ENCODE data around the gene TECPR1.

The TECPR1 gene

GRCh38 chr7:98187138-98187502, 64.9 kb downstream of the TECPR1 start:
- no peak for FAIRE-seq

GRCh38 chr7:98186452-98187137, 65.4 kb downstream of the TECPR1 start:
- FAIRE-seq, result no peak

GRCh38 chr7:98185101-98185500, 66.9 kb downstream of the TECPR1 start:
- FAIRE-seq, result no peak

GRCh38 chr7:98180751-98181150, 71.3 kb downstream of the TECPR1 start:
- FAIRE-seq, result no peak

- no peak for FAIRE-seq
Measured at GRCh38 chr7:98178762-98179490, 73.1 kb downstream of the TECPR1 start.

GRCh38 chr7:98178321-98178720, 73.7 kb downstream of the TECPR1 start:
- peak; percentile 87 for FAIRE-seq

- FAIRE-seq, result no peak
Measured at GRCh38 chr7:98177553-98177952, 74.5 kb downstream of the TECPR1 start.

- FAIRE-seq, result no peak
Measured at GRCh38 chr7:98175260-98175940, 76.6 kb downstream of the TECPR1 start.

GRCh38 chr7:98174334-98175259, 77.4 kb downstream of the TECPR1 start:
- no peak for FAIRE-seq

- no peak for FAIRE-seq
Measured at GRCh38 chr7:98171449-98171848, 80.6 kb downstream of the TECPR1 start.

- FAIRE-seq, result no peak
Measured at GRCh38 chr7:98170966-98171365, 81.1 kb downstream of the TECPR1 start.

- FAIRE-seq, result no peak
Measured at GRCh38 chr7:98168904-98169621, 83.0 kb downstream of the TECPR1 start.

- FAIRE-seq, result peak; percentile 93
Measured at GRCh38 chr7:98168181-98168903, 83.7 kb downstream of the TECPR1 start.

GRCh38 chr7:98167653-98168052, 84.4 kb downstream of the TECPR1 start:
- FAIRE-seq, result no peak

GRCh38 chr7:98166668-98166970, 85.4 kb downstream of the TECPR1 start:
- no peak for FAIRE-seq

GRCh38 chr7:98165827-98166667, 86.0 kb downstream of the TECPR1 start:
- FAIRE-seq, result no peak
